NCI-H524 (cell line): ENCODE data around the gene RAB5A.
"Not testable (repeated sequence)": the region's sequence is repeated elsewhere in the genome, so short reads cannot be mapped to it uniquely, and the experiment has no call there.

Experiments used
- DNase-seq, 2 experiments: peaks; one replicate each; lab custom pipeline; 2025; lab: John Stamatoyannopoulos, UW

The RAB5A gene

GRCh38 chr3:20028905-20029331 is 82.0 kb downstream of the RAB5A start:
- DNase-seq = no peak

- DNase-seq = not testable (repeated sequence)
Measured at GRCh38 chr3:20031939-20032338, 85.0 kb downstream of the RAB5A start.
